ENCODE data around the gene UBE2E2. TPM values are rescaled to one million over a fixed set of nuclear protein-coding genes. Genes with fewer than 3 reads are reported as not detected.

Gene UBE2E2
- total RNA-seq, 1 donor from 2014 or later = 28.7 TPM

DNA sequence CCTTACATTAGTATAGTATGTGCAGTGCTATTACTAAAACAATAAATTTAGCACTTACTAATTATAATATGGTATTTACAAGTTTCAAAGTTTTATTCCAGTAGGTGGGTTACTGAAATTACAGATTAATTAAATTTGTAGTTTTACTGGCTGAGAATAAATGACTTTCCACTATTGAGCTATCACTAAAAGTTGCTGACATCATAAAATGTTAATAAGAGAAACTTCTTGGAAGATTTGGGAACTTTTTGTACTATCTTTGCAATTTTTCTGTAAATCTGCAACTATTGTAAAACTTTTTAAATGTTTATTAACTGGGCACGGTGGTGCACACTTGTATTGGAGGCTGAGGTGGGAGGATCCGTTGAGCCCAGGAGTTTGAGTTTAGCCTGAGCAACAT lies 247.7 kb downstream of the UBE2E2 start:
- no peaks in the 10 kb centered on the region for H3K27me3 ChIP-seq (ENCODE audit: control insufficient read depth, insufficient read depth, low read length)
- TF ChIP-seq, protein P1, sequence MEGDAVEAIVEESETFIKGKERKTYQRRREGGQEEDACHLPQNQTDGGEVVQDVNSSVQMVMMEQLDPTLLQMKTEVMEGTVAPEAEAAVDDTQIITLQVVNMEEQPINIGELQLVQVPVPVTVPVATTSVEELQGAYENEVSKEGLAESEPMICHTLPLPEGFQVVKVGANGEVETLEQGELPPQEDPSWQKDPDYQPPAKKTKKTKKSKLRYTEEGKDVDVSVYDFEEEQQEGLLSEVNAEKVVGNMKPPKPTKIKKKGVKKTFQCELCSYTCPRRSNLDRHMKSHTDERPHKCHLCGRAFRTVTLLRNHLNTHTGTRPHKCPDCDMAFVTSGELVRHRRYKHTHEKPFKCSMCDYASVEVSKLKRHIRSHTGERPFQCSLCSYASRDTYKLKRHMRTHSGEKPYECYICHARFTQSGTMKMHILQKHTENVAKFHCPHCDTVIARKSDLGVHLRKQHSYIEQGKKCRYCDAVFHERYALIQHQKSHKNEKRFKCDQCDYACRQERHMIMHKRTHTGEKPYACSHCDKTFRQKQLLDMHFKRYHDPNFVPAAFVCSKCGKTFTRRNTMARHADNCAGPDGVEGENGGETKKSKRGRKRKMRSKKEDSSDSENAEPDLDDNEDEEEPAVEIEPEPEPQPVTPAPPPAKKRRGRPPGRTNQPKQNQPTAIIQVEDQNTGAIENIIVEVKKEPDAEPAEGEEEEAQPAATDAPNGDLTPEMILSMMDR (IDR thresholded peaks at IDR 0.05; ENCODE audit: insufficient read depth, low read length, poor library complexity, severe bottlenecking) = no peak
- no peaks in the 10 kb centered on the region for H3K36me3 ChIP-seq (ENCODE audit: control insufficient read depth, insufficient read depth, low read length)
- no peak for DNase-seq (ENCODE audit: low read depth)
- no peak overlapping the region for H3K4me3 ChIP-seq (ENCODE audit: low read depth, low read length)

DNA sequence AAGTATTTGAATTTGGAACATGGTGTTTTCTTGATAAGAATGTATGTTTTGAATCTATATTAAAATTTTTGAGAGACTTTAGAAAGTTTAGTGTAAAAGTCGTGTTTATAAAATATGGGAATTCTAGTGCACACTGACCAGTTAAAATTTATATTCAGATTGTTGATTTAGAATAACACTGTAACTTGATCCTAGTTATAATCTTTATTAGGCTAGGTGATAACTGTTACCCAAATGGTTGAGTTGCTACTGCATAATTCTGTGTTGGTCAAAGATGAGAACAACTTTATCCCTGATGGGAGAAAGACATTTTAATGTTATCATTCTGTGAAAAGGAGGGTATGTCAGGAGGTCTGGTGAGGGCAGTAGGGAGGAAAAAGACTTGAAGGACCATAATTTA lies 249.3 kb downstream of the UBE2E2 start:
- TF ChIP-seq, protein P1 (IDR thresholded peaks at IDR 0.05; ENCODE audit: insufficient read depth, low read length, poor library complexity, severe bottlenecking) = no peak
- no peaks in the 10 kb centered on the region for H3K36me3 ChIP-seq (ENCODE audit: control insufficient read depth, insufficient read depth, low read length)
- H3K27me3 ChIP-seq (ENCODE audit: control insufficient read depth, insufficient read depth, low read length) = no peaks in the 10 kb centered on the region
- no peak overlapping the region for H3K4me3 ChIP-seq (ENCODE audit: low read depth, low read length)
- DNase-seq (ENCODE audit: low read depth) = no peak

DNA sequence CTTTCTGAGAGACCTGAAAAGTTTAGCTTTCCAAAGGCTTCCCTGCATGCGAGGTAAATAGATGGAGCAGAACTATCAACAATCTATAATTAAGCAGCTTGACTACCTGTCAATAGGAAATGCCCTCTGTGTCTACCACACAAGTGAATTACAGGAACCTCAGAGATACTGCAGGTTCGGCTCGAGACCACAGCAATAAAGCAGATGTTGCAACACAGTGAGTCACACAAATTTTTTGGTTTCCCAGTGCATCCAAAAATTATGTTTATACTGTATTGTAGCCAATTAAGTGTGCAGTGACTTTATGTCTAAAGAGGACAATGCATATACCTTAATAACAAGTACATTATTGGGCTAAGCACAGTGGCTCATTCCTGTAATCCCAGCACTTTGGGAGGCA lies 252.0 kb downstream of the UBE2E2 start:
- TF ChIP-seq, protein P1 (IDR thresholded peaks at IDR 0.05; ENCODE audit: insufficient read depth, low read length, poor library complexity, severe bottlenecking) = no peak
- Histone ChIP-seq H3K36me3 (ENCODE audit: control insufficient read depth, insufficient read depth, low read length) (no peaks in the 10 kb centered on the region), H3K27me3 (ENCODE audit: control insufficient read depth, insufficient read depth, low read length) (no peaks in the 10 kb centered on the region), H3K4me3 (ENCODE audit: low read depth, low read length) (no peak overlapping the region)
- no peak for DNase-seq (ENCODE audit: low read depth)

DNA sequence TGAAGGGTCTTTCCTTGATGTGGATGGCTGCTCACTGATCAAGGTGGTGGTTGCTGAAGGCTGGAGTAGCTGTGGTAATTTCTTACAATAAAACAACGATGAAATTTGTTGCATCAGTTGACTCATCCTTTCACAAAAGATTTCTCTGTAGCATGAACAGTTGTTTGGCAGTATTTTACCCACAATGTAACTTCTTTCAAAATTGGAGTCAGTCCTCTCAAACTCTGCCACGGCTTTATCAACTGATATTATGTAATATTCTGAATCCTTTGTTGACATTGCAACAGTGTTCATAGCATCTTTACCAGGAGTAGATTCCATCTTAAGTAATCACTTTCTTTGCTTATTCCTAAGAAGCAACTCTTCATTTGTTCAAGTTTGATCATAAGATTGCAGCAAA lies 252.6 kb downstream of the UBE2E2 start:
- Histone ChIP-seq H3K36me3 (ENCODE audit: control insufficient read depth, insufficient read depth, low read length) (no peaks in the 10 kb centered on the region), H3K27me3 (ENCODE audit: control insufficient read depth, insufficient read depth, low read length) (no peaks in the 10 kb centered on the region), H3K4me3 (ENCODE audit: low read depth, low read length) (no peak overlapping the region)
- no peak for DNase-seq (ENCODE audit: low read depth)
- TF ChIP-seq, protein P1 (IDR thresholded peaks at IDR 0.05; ENCODE audit: insufficient read depth, low read length, poor library complexity, severe bottlenecking) = no peak

DNA sequence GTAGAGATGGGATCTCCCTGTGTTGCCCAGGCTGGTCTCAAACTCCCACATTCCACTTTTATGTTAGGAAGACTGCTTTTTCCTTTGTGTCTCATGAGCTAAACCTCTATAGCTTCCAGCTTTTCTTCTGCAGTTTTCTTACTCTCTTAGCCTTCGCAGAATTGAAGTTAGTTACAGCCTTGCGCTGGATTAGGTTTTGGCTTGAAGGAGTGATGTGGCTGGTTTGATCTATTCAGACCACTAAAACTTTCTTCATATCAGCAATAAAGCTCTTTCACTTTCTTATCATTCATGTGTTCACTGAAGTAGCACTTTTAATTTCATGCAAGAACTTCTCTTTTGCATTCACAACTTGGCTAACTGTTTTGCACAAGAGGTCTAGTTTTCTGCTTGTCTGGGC lies 254.6 kb downstream of the UBE2E2 start:
- Histone ChIP-seq H3K27me3 (ENCODE audit: control insufficient read depth, insufficient read depth, low read length) (no peaks in the 10 kb centered on the region), H3K36me3 (ENCODE audit: control insufficient read depth, insufficient read depth, low read length) (no peaks in the 10 kb centered on the region), H3K4me3 (ENCODE audit: low read depth, low read length) (no peak overlapping the region)
- TF ChIP-seq, protein P1 (IDR thresholded peaks at IDR 0.05; ENCODE audit: insufficient read depth, low read length, poor library complexity, severe bottlenecking) = no peak
- no peak for DNase-seq (ENCODE audit: low read depth)

DNA sequence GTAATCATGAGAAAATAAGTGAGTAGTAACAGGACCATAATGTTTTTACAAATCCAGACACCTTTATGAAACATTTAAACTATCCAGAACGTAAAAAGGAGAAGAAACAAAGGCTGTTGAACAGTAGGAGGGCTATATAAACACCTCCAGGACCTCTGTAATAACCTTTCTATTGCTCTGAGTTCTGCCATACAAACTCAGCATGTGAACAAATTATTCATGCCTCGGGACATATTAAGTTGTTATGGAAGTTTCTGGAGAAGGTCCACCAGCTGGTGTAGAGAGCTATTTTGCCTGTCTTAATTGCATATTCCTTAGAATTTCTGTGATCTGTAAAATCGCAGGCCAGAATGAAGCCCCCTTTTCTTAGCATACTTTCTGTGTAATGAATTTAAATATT lies 256.3 kb downstream of the UBE2E2 start:
- no peak overlapping the region for H3K4me3 ChIP-seq (ENCODE audit: low read depth, low read length)
- H3K27me3 ChIP-seq (ENCODE audit: control insufficient read depth, insufficient read depth, low read length) = no peaks in the 10 kb centered on the region
- TF ChIP-seq, protein P1 (IDR thresholded peaks at IDR 0.05; ENCODE audit: insufficient read depth, low read length, poor library complexity, severe bottlenecking) = no peak
- no peaks in the 10 kb centered on the region for H3K36me3 ChIP-seq (ENCODE audit: control insufficient read depth, insufficient read depth, low read length)
- no peak for DNase-seq (ENCODE audit: low read depth)

All from kidney epithelial cell (primary cell).